HepG2 (cell line): ENCODE data around the gene GDAP1L1. TPM values are rescaled to one million over a fixed set of nuclear protein-coding genes. Genes with fewer than 3 reads are reported as not detected.

ENCODE experiments used
- CBX2 ChIP-seq, 2 experiments: fragments of 200-600 bp in 1 of 2; sonication (generic); formaldehyde crosslinking in 1 of 2; IDR thresholded peaks; 2 replicates each; pipeline versions ENCODE4 v1.7.0 to v1.8.1; 2018 to 2022; ENCODE audit warnings: low read depth in 2 of 2, low read length in 1 of 2, mild to moderate bottlenecking in 1 of 2, missing genetic modification reagents in 1 of 2
- CENPX ChIP-seq: sonication (generic); formaldehyde crosslinking; IDR thresholded peaks from 2 replicates; pipeline ENCODE4 v1.9.0; 2021; ENCODE audit warnings: mild to moderate bottlenecking, missing genetic modification reagents, moderate library complexity
- EHMT2 ChIP-seq: fragments of 200-600 bp; sonication (generic); IDR thresholded peaks from 2 replicates; pipeline ENCODE4 v1.7.0; 2017; ENCODE audit warnings: antibody characterized with exemption, low read depth, low read length, borderline replicate concordance
- FOXA3 ChIP-seq: IDR thresholded peaks from 2 replicates; pipeline ENCODE4 v1.6.1; 2016; ENCODE audit warnings: missing genetic modification reagents, missing compliant biosample characterization
- HDAC2 ChIP-seq: sonication (generic); formaldehyde crosslinking; IDR thresholded peaks from 2 replicates; pipeline ENCODE4 v1.4.0; 2020; ENCODE audit warnings: missing genetic modification reagents
- HNRNPH1 ChIP-seq: fragments of 200-400 bp; formaldehyde crosslinking; optimal IDR thresholded peaks from 2 replicates; pipeline ENCODE3; 2017; ENCODE audit warnings: mild to moderate bottlenecking, low read depth, low read length
- KDM1A ChIP-seq: IDR thresholded peaks from 2 replicates; pipeline ENCODE4 v1.6.1; 2016; ENCODE audit warnings: missing compliant biosample characterization
- PHB2 ChIP-seq: fragments of 450-650 bp; IDR thresholded peaks from 2 replicates; pipeline ENCODE4 v1.6.1; 2018; ENCODE audit not compliant: partially characterized antibody
- SP4 ChIP-seq: sonication (generic); formaldehyde crosslinking; IDR thresholded peaks from 2 replicates; pipeline ENCODE4 v1.8.1; 2023; ENCODE audit warnings: mild to moderate bottlenecking, missing genetic modification reagents
- TSC22D2 ChIP-seq: sonication (generic); formaldehyde crosslinking; IDR thresholded peaks from 2 replicates; pipeline ENCODE4 v1.5.1; 2020; ENCODE audit warnings: missing genetic modification reagents, mild to moderate bottlenecking, borderline replicate concordance
- ZNF124 ChIP-seq: sonication (generic); formaldehyde crosslinking; IDR thresholded peaks from 2 replicates; pipeline ENCODE4 v1.4.0; 2020; ENCODE audit warnings: missing genetic modification reagents
- ZNF296 ChIP-seq: sonication (generic); formaldehyde crosslinking; conservative IDR thresholded peaks from 2 replicates; pipeline ENCODE4 v1.5.0; 2020; ENCODE audit warnings: mild to moderate bottlenecking, missing genetic modification reagents
- ZNF382 ChIP-seq: sonication (generic); formaldehyde crosslinking; IDR thresholded peaks from 2 replicates; pipeline ENCODE4 v1.5.0; 2020; ENCODE audit warnings: missing genetic modification reagents, mild to moderate bottlenecking, borderline replicate concordance
- ZNF562 ChIP-seq: sonication (generic); formaldehyde crosslinking; IDR thresholded peaks from 2 replicates; pipeline ENCODE4 v1.8.0; 2022; ENCODE audit warnings: missing genetic modification reagents, borderline replicate concordance
- ZNF720 ChIP-seq: sonication (generic); formaldehyde crosslinking; IDR thresholded peaks from 2 replicates; pipeline ENCODE4 v1.4.0; 2020; ENCODE audit warnings: missing genetic modification reagents
- ZSCAN12 ChIP-seq: sonication (generic); formaldehyde crosslinking; IDR thresholded peaks from 2 replicates; pipeline ENCODE4 v1.9.0; 2021; ENCODE audit warnings: mild to moderate bottlenecking, missing genetic modification reagents
- ZSCAN22 ChIP-seq: sonication (generic); formaldehyde crosslinking; IDR thresholded peaks from 2 replicates; pipeline ENCODE4 v1.4.0; 2020; ENCODE audit warnings: mild to moderate bottlenecking, missing genetic modification reagents
- ZSCAN29 ChIP-seq: sonication (generic); formaldehyde crosslinking; conservative IDR thresholded peaks from 2 replicates; pipeline ENCODE4 v1.4.0; 2020; ENCODE audit warnings: mild to moderate bottlenecking, missing genetic modification reagents
- polyA plus RNA-seq, 8 experiments: library from polyadenylated mRNA; depleted of rRNA in 3 of 8; stranded (reverse) in 7 of 8; unstranded in 1 of 8; fragments of >200 nt; fragmentation: Illumina TruSeq in 4 of 8; extraction: Trizol in 4 of 8; gene quantifications; 2 replicates each; pipeline versions ENCODE4 v1.2.1 to v1.2.3, GENCODE V29; 2011 to 2016; ENCODE audit warnings: low read depth in 4 of 8, missing spikeins in 1 of 8, mixed read lengths in 1 of 8; ENCODE audit not compliant: insufficient read depth in 1 of 8
- total RNA-seq, 5 experiments: library from RNA; depleted of rRNA; stranded (reverse); fragments of >200 nt; fragmentation: Illumina TruSeq; extraction: Trizol; gene quantifications; 2 replicates each; pipeline ENCODE4 v1.2.3, GENCODE V29; 2016; ENCODE audit warnings: low read depth in 1 of 5
- TF ChIP-seq, protein P1 (sequence below): sonication (generic); formaldehyde crosslinking; IDR thresholded peaks from 2 replicates; pipeline ENCODE4 v1.4.0; 2020; ENCODE audit warnings: missing genetic modification reagents, borderline replicate concordance
- TF ChIP-seq, protein P2 (sequence below): sonication (generic); formaldehyde crosslinking; IDR thresholded peaks from 2 replicates; pipeline ENCODE4 v1.9.0; 2021; ENCODE audit warnings: missing genetic modification reagents, mild to moderate bottlenecking, borderline replicate concordance
- TF ChIP-seq, protein P3 (sequence below): sonication (generic); formaldehyde crosslinking; IDR thresholded peaks from 2 replicates; pipeline ENCODE4 v1.8.1; 2023; ENCODE audit warnings: missing genetic modification reagents, inconsistent platforms, borderline replicate concordance

Gene GDAP1L1
- total and polyA plus RNA-seq, 2 of the 13 experiments (the other 11 are each of a cell fraction or from before 2014, with no cell fraction given) = 0.04 TPM; not detected in 1

DNA sequence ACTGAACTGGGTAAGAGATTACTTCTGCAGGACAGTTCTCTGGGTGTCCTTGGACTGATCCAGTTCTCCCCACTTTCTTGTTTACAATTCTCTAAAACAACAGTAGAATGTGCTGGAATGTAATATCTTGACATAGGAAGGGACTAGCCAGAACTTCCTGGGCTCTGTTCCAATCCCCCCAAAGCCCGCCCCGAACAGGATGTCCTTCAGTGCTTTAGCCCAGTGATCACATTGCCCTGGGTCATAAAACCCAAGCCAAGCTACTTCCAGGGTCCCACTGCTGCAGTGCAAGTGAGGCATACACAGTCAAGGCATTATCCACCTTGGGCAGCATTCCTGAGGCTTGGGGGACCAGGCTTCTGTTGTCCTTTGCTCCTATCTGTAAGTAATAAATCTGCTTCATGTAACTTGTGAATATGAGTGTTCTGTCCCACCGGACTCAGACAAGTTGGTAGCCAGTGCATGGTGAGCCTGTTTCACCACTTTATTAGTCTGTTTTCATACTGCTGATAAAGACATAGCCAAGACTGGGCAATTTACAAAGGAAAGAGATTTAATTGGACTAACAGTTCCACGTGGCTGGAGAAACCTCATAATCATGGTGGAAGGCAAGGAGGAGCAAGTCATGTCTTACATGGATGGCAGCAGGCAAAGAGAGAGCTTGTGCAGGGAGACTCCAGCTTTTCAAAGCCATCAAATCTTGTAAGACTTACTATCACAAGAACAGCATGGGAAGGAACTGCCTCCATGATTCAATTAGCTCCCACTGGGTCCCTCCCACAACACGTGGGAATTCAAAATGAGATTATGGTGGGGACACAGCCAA, 40.4 kb downstream of the GDAP1L1 start (continued):
- TF ChIP-seq ZNF562 (CRISPR knock-in tag) (no peak), HNRNPH1 (no peak), FOXA3 (CRISPR knock-in tag) (peak; percentile 78), SP4 (CRISPR knock-in tag) (no peak), ZSCAN12 (CRISPR knock-in tag) (no peak), EHMT2 (no peak), PHB2 (no peak), ZNF296 (CRISPR knock-in tag) (no peak), ZSCAN29 (no peak), TSC22D2 (CRISPR knock-in tag) (no peak), HDAC2 (CRISPR knock-in tag) (no peak), ZNF124 (CRISPR knock-in tag) (no peak), ZNF720 (CRISPR knock-in tag) (no peak), CBX2 (IDR thresholded peaks at IDR 0.05; ENCODE audit: low read depth, low read length) (no peak), CBX2 (CRISPR knock-in tag; IDR thresholded peaks at IDR 0.05; ENCODE audit: low read depth) (no peak), CENPX (no peak), ZSCAN22 (CRISPR knock-in tag) (no peak), KDM1A (CRISPR knock-in tag) (no peak), ZNF382 (CRISPR knock-in tag) (no peak)
- TF ChIP-seq, protein P1, sequence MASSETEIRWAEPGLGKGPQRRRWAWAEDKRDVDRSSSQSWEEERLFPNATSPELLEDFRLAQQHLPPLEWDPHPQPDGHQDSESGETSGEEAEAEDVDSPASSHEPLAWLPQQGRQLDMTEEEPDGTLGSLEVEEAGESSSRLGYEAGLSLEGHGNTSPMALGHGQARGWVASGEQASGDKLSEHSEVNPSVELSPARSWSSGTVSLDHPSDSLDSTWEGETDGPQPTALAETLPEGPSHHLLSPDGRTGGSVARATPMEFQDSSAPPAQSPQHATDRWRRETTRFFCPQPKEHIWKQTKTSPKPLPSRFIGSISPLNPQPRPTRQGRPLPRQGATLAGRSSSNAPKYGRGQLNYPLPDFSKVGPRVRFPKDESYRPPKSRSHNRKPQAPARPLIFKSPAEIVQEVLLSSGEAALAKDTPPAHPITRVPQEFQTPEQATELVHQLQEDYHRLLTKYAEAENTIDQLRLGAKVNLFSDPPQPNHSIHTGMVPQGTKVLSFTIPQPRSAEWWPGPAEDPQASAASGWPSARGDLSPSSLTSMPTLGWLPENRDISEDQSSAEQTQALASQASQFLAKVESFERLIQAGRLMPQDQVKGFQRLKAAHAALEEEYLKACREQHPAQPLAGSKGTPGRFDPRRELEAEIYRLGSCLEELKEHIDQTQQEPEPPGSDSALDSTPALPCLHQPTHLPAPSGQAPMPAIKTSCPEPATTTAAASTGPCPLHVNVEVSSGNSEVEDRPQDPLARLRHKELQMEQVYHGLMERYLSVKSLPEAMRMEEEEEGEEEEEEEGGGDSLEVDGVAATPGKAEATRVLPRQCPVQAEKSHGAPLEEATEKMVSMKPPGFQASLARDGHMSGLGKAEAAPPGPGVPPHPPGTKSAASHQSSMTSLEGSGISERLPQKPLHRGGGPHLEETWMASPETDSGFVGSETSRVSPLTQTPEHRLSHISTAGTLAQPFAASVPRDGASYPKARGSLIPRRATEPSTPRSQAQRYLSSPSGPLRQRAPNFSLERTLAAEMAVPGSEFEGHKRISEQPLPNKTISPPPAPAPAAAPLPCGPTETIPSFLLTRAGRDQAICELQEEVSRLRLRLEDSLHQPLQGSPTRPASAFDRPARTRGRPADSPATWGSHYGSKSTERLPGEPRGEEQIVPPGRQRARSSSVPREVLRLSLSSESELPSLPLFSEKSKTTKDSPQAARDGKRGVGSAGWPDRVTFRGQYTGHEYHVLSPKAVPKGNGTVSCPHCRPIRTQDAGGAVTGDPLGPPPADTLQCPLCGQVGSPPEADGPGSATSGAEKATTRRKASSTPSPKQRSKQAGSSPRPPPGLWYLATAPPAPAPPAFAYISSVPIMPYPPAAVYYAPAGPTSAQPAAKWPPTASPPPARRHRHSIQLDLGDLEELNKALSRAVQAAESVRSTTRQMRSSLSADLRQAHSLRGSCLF (CRISPR knock-in tag) = no peak
- TF ChIP-seq, protein P2, sequence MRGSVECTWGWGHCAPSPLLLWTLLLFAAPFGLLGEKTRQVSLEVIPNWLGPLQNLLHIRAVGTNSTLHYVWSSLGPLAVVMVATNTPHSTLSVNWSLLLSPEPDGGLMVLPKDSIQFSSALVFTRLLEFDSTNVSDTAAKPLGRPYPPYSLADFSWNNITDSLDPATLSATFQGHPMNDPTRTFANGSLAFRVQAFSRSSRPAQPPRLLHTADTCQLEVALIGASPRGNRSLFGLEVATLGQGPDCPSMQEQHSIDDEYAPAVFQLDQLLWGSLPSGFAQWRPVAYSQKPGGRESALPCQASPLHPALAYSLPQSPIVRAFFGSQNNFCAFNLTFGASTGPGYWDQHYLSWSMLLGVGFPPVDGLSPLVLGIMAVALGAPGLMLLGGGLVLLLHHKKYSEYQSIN (CRISPR knock-in tag) = no peak
- TF ChIP-seq, protein P3, sequence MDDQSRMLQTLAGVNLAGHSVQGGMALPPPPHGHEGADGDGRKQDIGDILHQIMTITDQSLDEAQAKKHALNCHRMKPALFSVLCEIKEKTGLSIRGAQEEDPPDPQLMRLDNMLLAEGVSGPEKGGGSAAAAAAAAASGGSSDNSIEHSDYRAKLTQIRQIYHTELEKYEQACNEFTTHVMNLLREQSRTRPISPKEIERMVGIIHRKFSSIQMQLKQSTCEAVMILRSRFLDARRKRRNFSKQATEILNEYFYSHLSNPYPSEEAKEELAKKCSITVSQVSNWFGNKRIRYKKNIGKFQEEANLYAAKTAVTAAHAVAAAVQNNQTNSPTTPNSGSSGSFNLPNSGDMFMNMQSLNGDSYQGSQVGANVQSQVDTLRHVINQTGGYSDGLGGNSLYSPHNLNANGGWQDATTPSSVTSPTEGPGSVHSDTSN (CRISPR knock-in tag) = no peak
